ENCODE data around the gene RBM20. TPM values are rescaled to one million over a fixed set of nuclear protein-coding genes. Genes with fewer than 3 reads are reported as not detected.
A peak's percentile ranks its signal among the peaks of the same experiment; 100 is the strongest.
"Not testable (repeated sequence)": the region's sequence is repeated elsewhere in the genome, so short reads cannot be mapped to it uniquely, and the experiment has no call there.

RBM20 gene
- total RNA-seq, 2 donors from 2014 or later: 0.06 to 0.20 TPM

DNA sequence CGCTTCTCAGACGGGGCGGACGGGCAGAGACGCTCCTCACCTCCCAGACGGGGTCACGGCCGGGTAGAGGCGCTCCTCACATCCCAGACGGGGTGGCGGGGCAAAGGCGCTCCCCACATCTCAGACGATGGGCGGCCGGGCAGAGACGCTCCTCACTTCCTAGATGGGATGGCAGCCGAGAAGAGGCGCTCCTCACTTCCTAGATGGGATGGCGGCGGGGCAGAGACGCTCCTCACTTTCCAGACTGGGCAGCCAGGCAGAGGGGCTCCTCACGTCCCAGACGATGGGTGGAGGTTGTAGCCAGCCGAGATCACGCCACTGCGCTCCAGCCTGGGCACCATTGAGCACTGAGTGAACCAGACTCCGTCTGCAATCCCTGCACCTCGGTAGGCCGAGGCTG lies 123.5 kb downstream of the RBM20 start:
- not testable (repeated sequence) for H3K36me3 Mint-ChIP-seq; ATAC-seq; H3K27ac Mint-ChIP-seq; DNase-seq (ENCODE audit: low spot score in 2 of 2); H3K9me3 Mint-ChIP-seq

DNA sequence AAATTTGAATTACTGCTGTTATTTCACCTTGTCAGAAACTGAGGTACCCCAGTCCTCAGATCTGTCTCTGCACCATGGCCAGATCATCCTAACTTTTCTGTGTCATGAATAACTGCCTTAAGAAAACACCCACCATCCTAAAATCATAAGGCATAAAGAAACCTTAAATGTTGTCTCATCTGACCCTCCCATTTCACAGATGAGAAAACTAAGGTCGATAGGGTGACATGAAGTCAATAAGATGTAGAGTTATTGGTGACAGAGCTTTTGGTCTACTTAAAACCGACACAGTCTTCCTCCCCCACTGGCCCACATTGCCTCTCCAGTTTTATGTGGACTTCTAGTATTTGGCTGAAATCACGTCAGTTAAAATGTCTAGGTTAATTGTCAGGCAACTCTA lies 126.1 kb downstream of the RBM20 start:
- DNase-seq (ENCODE audit: low spot score in 2 of 2) (no peak), ATAC-seq (no peak)
- no peak overlapping the region for H3K27ac Mint-ChIP-seq
- H3K9me3 Mint-ChIP-seq: peaks cover 0 to 5% of the 10 kb centered on the region in 2 donors
- no peaks in the 10 kb centered on the region for H3K36me3 Mint-ChIP-seq

DNA sequence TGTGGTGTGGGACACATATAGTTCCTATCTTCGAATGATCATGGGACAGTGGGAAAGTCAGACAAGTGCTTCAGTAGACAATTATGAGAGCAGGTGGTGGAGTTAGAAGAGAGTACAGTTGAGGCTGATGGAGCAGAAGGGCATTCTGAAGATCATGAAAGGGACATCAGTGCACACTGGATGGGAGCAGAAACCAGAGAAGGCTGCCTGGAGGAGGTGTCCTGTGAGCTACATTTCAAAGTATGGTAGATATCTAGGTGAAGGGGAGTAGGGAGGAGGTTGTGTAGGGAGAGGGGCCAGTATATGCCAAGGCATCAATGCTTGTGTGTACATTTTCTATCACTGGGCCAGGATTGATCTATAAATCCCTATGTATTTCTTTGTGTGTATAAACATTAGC lies 127.3 kb downstream of the RBM20 start:
- H3K9me3 Mint-ChIP-seq: peaks cover 2 to 10% of the 10 kb centered on the region in 2 donors
- DNase-seq (ENCODE audit: low spot score in 2 of 2): no peak
- no peak for ATAC-seq
- no peaks in the 10 kb centered on the region for H3K36me3 Mint-ChIP-seq
- H3K27ac Mint-ChIP-seq: peak overlapping the region in 1 of 2 donors; percentile 1

DNA sequence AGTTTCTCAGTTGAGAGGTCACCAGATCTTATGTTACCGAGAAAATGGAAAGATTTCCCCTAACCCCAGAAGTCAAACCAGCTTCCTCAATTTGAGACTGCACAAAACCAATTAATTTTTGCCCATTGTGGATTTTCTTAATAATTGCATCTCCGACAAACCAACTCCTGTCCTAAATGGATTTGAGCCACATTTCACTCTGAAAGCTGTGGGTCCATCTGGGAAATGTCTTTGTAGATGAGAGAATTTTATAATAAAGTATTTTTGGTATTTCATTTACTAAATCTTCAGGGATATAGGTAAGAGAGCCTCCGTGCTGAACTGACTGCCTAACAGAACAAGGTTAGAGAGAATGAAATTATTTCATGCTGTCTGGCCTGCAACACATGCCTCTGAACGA lies 127.9 kb downstream of the RBM20 start:
- H3K27ac Mint-ChIP-seq: no peak overlapping the region
- no peaks in the 10 kb centered on the region for H3K36me3 Mint-ChIP-seq
- peaks cover 4 to 12% of the 10 kb centered on the region in 2 donors for H3K9me3 Mint-ChIP-seq
- DNase-seq (ENCODE audit: low spot score in 2 of 2) (no peak), ATAC-seq (no peak)

DNA sequence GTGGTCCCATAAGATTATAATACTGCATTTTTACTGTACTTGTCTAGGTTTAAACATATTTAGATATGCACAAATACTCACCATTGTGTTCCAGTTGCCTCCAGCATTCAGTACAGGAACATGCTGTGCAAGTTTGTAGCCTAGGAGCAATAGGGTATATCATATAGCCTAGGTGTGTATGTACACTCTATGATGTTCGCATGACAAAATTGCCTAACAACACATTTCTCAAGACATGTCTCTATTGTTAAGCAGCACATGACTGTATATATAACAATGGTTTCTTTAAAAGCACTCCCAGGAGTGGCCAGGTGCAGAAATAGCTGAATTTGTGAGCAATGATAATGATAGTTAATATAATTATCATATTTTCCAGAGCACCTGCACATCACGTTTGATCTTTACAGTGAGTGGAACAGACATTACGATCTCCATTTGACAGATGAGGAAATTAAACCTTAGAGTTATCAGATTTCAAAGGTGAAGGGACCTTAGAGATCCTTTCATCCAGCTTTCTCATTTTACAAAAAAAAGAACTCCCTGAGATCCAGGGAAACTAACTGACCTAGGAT lies 128.4 kb downstream of the RBM20 start:
- DNase-seq (ENCODE audit: low spot score in 2 of 2) (no peak), ATAC-seq (no peak)
- no peaks in the 10 kb centered on the region for H3K36me3 Mint-ChIP-seq
- peaks cover 4 to 12% of the 10 kb centered on the region in 2 donors for H3K9me3 Mint-ChIP-seq
- H3K27ac Mint-ChIP-seq: no peak overlapping the region

DNA sequence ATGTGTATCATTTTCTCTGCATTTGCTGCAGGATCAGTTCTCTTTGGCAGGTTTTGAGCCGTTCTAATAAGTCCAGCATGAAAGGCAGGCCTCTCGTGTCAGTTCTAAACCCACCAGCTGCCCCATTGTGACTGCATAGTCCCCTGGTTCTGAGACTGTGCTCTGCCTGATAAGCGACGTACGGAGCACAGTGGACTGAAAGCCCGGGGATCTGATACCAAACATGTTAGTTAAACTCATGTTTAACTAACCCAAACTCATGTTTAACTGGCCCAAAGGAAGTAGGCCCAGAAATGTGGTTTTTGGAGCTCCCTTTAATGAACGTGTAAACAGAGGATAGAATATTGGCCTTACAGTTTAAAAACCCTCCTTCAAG lies 129.5 kb downstream of the RBM20 start:
- H3K36me3 Mint-ChIP-seq: no peaks in the 10 kb centered on the region
- peak overlapping the region; percentile 93 to 96 for H3K27ac Mint-ChIP-seq
- H3K9me3 Mint-ChIP-seq: peaks cover 4 to 12% of the 10 kb centered on the region in 2 donors
- ATAC-seq (no peak), DNase-seq (ENCODE audit: low spot score in 2 of 2) (no peak)

DNA sequence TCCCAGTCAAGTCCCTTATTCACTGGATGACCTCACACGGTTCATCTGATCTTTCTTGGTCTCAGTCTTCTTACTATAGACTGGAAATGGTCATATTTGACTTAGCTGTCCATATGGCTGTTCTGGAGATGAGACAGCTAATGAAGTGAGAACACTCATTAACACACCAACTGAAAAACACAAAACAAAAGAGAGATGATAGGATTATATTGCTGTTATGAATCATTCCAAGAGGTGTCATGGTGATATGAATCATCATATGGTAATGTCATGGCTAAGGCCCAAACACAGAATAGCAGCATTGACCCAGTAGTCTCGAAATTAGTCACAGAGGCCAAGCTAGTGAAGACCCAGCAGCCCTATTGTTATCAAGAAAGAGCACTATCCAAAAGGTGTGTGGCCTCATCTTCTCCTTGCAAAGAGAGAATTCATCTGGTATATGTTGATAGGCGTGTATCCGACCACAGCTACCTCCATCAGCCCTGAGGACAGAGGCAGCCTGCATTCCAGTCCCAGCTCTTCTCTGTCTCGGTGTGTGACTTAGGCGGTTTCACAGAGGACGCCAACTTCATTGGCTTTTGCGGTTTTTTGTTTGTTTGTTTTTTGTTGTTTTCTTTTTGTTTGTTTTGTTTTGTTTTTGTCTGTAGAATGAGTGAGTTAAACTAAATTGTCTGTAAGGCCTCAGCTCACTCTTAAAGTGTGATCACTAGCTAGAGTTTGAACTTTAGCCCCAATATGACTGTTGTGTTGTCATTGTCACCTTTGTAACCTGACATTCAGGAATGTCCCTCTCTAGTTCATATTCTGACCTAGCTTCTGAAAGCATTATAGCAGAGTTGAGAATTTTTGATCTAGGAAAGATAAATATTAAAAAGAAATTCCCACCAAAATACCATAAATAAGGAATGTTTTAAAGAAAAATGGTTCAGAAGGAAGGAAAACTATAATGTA lies 130.2 kb downstream of the RBM20 start:
- peaks cover 4 to 12% of the 10 kb centered on the region in 2 donors for H3K9me3 Mint-ChIP-seq
- peak; percentile 92 to 94 for ATAC-seq
- no peaks in the 10 kb centered on the region for H3K36me3 Mint-ChIP-seq
- peak overlapping the region; percentile 93 to 96 for H3K27ac Mint-ChIP-seq
- peak; percentile 64 to 71 for DNase-seq (ENCODE audit: low spot score in 2 of 2)

DNA sequence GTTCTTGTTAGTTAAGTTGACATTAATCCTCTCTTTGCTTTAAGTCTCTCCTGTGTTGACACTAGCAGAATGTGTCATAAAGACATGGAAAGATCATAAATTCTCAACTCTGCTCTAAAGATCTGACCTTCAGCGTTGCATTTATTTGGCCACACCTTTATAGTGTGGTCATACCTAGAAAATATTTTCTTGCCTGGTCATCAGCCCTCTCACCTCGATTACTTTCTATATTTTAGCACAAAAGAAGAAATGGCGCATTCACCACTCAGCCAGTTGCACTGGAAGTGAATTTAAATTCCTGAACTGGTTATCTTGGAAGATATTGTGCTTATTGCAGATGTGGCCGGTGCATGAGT lies 130.9 kb downstream of the RBM20 start:
- Mint-ChIP-seq H3K36me3 (no peaks in the 10 kb centered on the region), H3K27ac (peak overlapping the region; percentile 93 to 96), H3K9me3 (peaks cover 4 to 12% of the 10 kb centered on the region in 2 donors)
- no peak for DNase-seq (ENCODE audit: low spot score in 2 of 2)
- no peak for ATAC-seq

DNA sequence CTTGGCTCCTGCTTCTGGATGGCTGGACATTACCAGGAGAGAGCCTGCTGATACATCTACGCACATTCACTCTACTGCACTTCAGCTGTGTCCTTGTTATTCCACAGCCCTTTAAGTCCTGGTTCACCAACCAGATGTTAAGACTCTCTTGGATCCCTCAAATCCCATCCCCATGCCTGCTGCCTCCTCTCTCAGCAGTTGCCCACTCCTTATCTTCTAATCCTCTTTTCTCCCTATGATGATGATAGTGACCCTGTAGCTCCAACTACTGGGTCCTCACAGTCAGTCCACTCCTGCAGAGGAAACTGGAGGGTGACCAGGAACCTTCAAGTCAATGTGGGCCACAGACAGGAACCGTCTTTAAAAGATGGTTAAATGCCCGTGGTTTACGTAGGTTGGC lies 131.3 kb downstream of the RBM20 start:
- peaks cover 4 to 12% of the 10 kb centered on the region in 2 donors for H3K9me3 Mint-ChIP-seq

DNA sequence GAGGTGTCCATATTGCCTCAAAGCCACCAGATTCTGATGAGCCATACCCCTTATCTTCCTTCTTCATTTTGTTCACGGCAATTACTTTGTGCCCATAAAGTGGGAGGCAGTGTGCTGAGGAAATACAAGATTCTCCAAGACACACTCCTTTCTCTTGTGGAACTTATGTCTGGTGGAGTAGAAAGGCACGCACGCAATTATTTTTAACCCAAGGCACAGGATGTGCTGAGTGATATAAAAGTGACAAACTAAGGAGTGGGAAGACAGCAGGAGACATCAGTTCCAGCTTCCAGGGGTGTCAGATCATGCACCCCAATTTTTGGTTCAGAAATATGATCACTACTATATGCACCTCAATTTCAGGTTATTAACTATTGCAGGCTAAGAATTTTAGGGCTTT lies 132.9 kb downstream of the RBM20 start:
- Mint-ChIP-seq H3K9me3 (peaks cover 4 to 7% of the 10 kb centered on the region in 2 donors), H3K27ac (no peak overlapping the region), H3K36me3 (no peaks in the 10 kb centered on the region)
- DNase-seq (ENCODE audit: low spot score in 2 of 2): no peak
- ATAC-seq: no peak

More for the DNA sequence above, 131.3 kb downstream of the RBM20 start:
- peak overlapping the region; percentile 93 to 96 for H3K27ac Mint-ChIP-seq
- no peak for ATAC-seq
- H3K36me3 Mint-ChIP-seq: no peaks in the 10 kb centered on the region
- no peak for DNase-seq (ENCODE audit: low spot score in 2 of 2)

DNA sequence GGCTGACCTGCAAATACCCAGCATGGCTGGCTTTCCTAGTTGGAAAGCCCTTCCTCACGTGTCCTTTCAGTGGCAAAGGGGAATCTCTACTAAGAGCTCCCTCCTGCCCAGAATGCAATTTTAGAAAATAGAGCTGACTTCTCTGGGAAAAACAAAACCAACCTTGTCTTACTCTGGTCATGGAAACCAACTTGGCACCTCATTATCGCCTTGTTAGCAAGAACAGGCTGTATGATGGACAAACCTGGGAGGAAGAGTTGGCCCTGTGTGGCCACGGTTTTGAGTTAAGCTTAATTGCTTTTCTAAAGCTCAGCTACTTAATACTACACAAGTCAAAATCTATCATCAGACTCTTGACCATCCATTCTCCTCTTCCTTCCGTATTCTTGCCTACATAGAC lies 133.5 kb downstream of the RBM20 start:
- peaks cover 4 to 8% of the 10 kb centered on the region in 2 donors for H3K9me3 Mint-ChIP-seq
- H3K27ac Mint-ChIP-seq: no peak overlapping the region
- no peaks in the 10 kb centered on the region for H3K36me3 Mint-ChIP-seq
- ATAC-seq: no peak
- no peak for DNase-seq (ENCODE audit: low spot score in 2 of 2)

DNA sequence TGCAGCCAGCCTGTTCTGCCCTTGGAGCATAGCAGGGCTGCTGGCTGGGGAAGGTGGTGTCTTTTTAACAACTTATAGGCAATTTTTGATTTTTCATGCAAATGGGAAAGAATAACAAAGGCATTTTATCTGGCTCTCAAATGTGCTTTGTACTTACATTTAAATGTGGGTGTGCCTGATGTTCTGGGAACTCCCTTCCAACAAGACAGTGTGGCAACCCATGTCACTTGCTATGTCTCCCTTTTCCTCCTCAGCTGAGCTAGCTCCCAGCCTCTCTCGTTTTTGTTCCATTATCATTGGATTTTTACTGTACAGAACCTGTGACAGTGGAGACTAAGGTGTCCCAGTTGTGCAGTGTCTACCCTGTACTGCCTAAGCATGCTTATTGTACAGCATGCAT lies 134.1 kb downstream of the RBM20 start:
- Mint-ChIP-seq H3K36me3 (no peaks in the 10 kb centered on the region), H3K9me3 (peaks cover 4 to 14% of the 10 kb centered on the region in 2 donors), H3K27ac (no peak overlapping the region)
- no peak for ATAC-seq
- DNase-seq (ENCODE audit: low spot score in 2 of 2): no peak

DNA sequence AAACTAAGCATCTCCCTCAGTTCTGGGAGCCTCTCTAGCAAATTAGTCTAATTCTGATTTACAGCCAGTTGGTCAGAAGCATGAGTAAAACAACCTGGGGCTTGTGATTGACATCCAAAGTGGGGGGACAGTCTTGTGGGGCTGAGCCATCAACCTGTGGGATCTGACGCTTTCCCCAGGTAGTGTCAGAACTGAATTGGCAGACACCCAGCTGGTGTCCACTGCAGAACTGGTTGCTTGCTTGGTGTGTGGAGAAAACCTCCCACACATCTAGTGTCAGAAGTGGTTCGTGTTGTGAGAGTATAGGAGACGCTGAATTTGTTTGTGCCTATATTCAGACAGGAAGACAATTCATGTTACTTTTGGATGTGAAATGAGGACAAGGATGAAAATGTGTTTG lies 135.4 kb downstream of the RBM20 start:
- H3K9me3 Mint-ChIP-seq: peaks cover 4 to 14% of the 10 kb centered on the region in 2 donors
- peak in 1 of 2 donors; percentile 82 for ATAC-seq
- DNase-seq (ENCODE audit: low spot score in 2 of 2): peak in 1 of 2 donors; percentile 41

DNA sequence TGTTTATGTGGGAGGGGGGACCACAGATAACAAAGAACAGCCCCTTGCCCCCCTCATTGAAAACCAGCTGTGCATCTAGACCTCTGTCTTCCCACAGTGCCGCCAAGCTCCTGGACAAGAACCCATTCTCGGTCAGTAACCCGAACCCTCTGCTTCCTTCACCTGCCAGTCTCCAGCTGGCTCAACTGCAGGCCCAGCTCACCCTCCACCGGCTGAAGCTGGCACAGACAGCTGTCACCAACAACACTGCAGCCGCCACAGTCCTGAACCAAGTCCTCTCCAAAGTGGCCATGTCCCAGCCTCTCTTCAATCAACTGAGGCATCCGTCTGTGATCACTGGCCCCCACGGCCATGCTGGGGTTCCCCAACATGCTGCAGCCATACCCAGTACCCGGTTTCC lies 136.6 kb downstream of the RBM20 start:
- ATAC-seq (no peak), DNase-seq (ENCODE audit: low spot score in 2 of 2) (no peak)
- Mint-ChIP-seq H3K27ac (no peak overlapping the region), H3K36me3 (no peaks in the 10 kb centered on the region), H3K9me3 (peaks cover 4 to 11% of the 10 kb centered on the region in 2 donors)

More for the DNA sequence above, 135.4 kb downstream of the RBM20 start:
- no peaks in the 10 kb centered on the region for H3K36me3 Mint-ChIP-seq
- no peak overlapping the region for H3K27ac Mint-ChIP-seq

DNA sequence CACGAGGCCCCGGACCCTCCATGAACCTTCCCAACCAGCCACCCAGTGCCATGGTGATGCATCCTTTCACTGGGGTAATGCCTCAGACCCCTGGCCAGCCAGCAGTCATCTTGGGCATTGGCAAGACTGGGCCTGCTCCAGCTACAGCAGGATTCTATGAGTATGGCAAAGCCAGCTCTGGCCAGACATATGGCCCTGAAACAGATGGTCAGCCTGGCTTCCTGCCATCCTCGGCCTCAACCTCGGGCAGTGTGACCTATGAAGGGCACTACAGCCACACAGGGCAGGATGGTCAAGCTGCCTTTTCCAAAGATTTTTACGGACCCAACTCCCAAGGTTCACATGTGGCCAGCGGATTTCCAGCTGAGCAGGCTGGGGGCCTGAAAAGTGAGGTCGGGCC lies 137.0 kb downstream of the RBM20 start:
- Mint-ChIP-seq H3K36me3 (no peaks in the 10 kb centered on the region), H3K27ac (no peak overlapping the region), H3K9me3 (peaks cover 4 to 11% of the 10 kb centered on the region in 2 donors)
- no peak for DNase-seq (ENCODE audit: low spot score in 2 of 2)
- no peak for ATAC-seq

DNA sequence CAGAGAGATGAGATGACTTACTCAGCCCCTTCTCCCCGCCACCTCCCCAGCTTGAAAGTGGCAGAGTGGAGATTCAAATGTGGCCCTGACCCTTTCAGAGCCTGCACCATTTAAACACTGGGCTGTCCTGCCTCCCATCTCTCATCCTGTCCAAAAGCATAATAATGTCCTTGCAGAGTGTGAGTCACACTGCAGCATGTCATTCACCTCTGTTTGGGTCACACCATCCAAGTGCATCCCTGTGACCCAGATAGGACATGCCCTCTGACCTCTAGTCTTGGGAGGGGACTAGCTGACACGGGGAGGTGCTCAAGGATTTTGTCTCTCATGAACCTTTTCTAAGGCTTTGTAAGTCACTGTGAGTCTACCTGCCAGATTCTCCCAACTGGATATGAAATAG lies 138.5 kb downstream of the RBM20 start:
- DNase-seq (ENCODE audit: low spot score in 2 of 2): no peak
- H3K9me3 Mint-ChIP-seq: peaks cover 0 to 7% of the 10 kb centered on the region in 2 donors
- H3K27ac Mint-ChIP-seq: peak overlapping the region in 1 of 2 donors; percentile 86
- peak in 1 of 2 donors; percentile 26 for ATAC-seq
- no peaks in the 10 kb centered on the region for H3K36me3 Mint-ChIP-seq

DNA sequence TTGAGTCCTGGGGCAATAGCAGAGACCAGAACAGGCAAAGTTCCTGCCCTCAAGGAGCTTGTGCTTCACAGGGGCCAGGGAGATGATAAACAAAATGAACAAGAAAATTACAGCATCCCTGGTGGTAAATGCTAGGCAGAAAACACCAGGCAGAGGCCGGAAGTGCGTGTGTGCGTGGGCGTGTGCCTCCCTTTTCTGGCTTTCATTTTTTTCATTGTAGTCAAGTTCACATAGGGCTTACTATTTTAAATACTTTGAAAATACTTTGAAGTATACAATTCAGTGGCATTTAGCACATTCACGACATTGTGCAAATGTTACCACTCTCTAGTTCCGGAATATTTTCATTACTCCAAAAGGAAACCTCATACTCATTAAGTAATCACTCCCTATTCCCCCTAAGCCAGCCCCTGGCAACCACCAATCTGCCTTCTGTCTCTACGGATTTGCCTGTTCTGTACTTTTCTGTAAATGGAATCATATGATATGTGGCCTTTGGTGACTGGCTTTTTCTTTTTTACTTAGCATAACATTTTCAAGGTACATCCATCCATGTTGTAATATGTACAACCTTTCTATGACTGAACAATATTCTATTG lies 139.5 kb downstream of the RBM20 start:
- Mint-ChIP-seq H3K9me3 (peaks cover 0 to 7% of the 10 kb centered on the region in 2 donors), H3K27ac (peak overlapping the region; percentile 53 to 86), H3K36me3 (no peaks in the 10 kb centered on the region)
- ATAC-seq (peak; percentile 42 to 73), DNase-seq (ENCODE audit: low spot score in 2 of 2) (peak; percentile 54 to 67)

All from activated naive CD4-positive, alpha-beta T cell treated with anti-CD3 and anti-CD28 coated beads, Interleukin-2, amount 50 U/mL, for 72 hours (primary cell).